PC-3 (cell line): Measurements from ENCODE around the gene NOS2.

Experiments
- EZH2 ChIP-seq: fragments of 300-600 bp; sonication (generic); IDR thresholded peaks from one replicate; pipeline ENCODE4 v1.6.1; 2017; ENCODE audit warnings: antibody characterized with exemption, mild to moderate bottlenecking, low read length; ENCODE audit not compliant: unreplicated experiment
- EZH2phosphoT487 ChIP-seq: fragments of 300-600 bp; sonication (generic); IDR thresholded peaks from 2 replicates; pipeline ENCODE4 v1.6.1; 2018; ENCODE audit warnings: mild to moderate bottlenecking, antibody characterized with exemption, low read length, borderline replicate concordance
- TF ChIP-seq, protein P1 (sequence below): fragments of 300-600 bp; sonication (generic); conservative IDR thresholded peaks from 2 replicates; pipeline ENCODE4 v1.5.1; 2017; ENCODE audit warnings: antibody characterized with exemption, low read depth, mild to moderate bottlenecking, low read length

DNA sequence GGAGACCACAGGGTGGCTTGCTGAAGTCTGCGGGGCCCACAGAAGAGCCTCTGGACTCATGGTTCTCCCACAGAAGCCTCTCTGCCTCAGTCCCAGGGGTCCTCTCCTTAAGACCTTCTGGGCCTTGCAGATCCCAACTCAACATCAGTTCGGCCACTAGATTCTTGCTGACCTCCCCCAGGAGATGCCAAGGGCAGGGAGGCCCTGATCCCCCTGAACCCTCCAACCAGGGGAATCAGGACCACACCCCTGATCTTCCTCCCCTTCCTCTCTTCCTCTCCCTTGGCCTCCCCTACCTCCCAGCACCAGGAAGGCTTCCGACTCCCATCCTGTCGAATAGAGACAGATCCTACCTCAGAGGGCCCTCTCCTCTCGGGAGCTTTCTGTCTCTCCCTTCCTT is 53.4 kb downstream of the NOS2 start:
- TF ChIP-seq EZH2phosphoT487 (no peak), EZH2 (no peak)
- TF ChIP-seq, protein P1, sequence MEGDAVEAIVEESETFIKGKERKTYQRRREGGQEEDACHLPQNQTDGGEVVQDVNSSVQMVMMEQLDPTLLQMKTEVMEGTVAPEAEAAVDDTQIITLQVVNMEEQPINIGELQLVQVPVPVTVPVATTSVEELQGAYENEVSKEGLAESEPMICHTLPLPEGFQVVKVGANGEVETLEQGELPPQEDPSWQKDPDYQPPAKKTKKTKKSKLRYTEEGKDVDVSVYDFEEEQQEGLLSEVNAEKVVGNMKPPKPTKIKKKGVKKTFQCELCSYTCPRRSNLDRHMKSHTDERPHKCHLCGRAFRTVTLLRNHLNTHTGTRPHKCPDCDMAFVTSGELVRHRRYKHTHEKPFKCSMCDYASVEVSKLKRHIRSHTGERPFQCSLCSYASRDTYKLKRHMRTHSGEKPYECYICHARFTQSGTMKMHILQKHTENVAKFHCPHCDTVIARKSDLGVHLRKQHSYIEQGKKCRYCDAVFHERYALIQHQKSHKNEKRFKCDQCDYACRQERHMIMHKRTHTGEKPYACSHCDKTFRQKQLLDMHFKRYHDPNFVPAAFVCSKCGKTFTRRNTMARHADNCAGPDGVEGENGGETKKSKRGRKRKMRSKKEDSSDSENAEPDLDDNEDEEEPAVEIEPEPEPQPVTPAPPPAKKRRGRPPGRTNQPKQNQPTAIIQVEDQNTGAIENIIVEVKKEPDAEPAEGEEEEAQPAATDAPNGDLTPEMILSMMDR, result no peak
